ENCODE data around the gene APOC4.
A peak's percentile ranks its signal among the peaks of the same experiment; 100 is the strongest.
"Not testable (repeated sequence)": the region's sequence is repeated elsewhere in the genome, so short reads cannot be mapped to it uniquely, and the experiment has no call there.

APOC4 gene

GRCh38 chr19:44958090-44958489 is 16.1 kb downstream of the APOC4 start:
- no peak for DNase-seq (ENCODE audit: low read depth in 2 of 2)

GRCh38 chr19:44959691-44960090 is 17.7 kb downstream of the APOC4 start:
- no peak for DNase-seq (ENCODE audit: low read depth in 2 of 2)

- DNase-seq (ENCODE audit: low read depth in 2 of 2), result no peak
Measured at GRCh38 chr19:44960906-44961728, 19.1 kb downstream of the APOC4 start.

- DNase-seq (ENCODE audit: low read depth in 2 of 2), result no peak
Measured at GRCh38 chr19:44961821-44962220, 19.8 kb downstream of the APOC4 start.

- no peak for DNase-seq (ENCODE audit: low read depth in 2 of 2)
Measured at GRCh38 chr19:44968118-44968517, 26.1 kb downstream of the APOC4 start.

- DNase-seq (ENCODE audit: low read depth in 2 of 2), result no peak
Measured at GRCh38 chr19:44968670-44969069, 26.6 kb downstream of the APOC4 start.

- DNase-seq (ENCODE audit: low read depth in 2 of 2), result no peak
Measured at GRCh38 chr19:44969437-44969836, 27.4 kb downstream of the APOC4 start.

GRCh38 chr19:44971451-44971850 is 29.4 kb downstream of the APOC4 start:
- DNase-seq (ENCODE audit: low read depth in 2 of 2), result not testable (repeated sequence)

- no peak for DNase-seq (ENCODE audit: low read depth in 2 of 2)
Measured at GRCh38 chr19:44972802-44973201, 30.8 kb downstream of the APOC4 start.

GRCh38 chr19:44973982-44974735 is 32.1 kb downstream of the APOC4 start:
- no peak for DNase-seq (ENCODE audit: low read depth in 2 of 2)

- DNase-seq (ENCODE audit: low read depth in 2 of 2), result no peak
Measured at GRCh38 chr19:44974857-44975256, 32.8 kb downstream of the APOC4 start.

- DNase-seq (ENCODE audit: low read depth in 2 of 2), result no peak
Measured at GRCh38 chr19:44975444-44975843, 33.4 kb downstream of the APOC4 start.

- no peak for DNase-seq (ENCODE audit: low read depth in 2 of 2)
Measured at GRCh38 chr19:44984005-44984404, 42.0 kb downstream of the APOC4 start.

GRCh38 chr19:44985445-44985844 is 43.4 kb downstream of the APOC4 start:
- DNase-seq (ENCODE audit: low read depth in 2 of 2), result no peak

GRCh38 chr19:44986389-44986788 is 44.4 kb downstream of the APOC4 start:
- DNase-seq (ENCODE audit: low read depth in 2 of 2), result no peak

- DNase-seq (ENCODE audit: low read depth in 2 of 2), result no peak
Measured at GRCh38 chr19:44987148-44987675, 45.2 kb downstream of the APOC4 start.

- DNase-seq (ENCODE audit: low read depth in 2 of 2), result no peak
Measured at GRCh38 chr19:44988273-44988672, 46.2 kb downstream of the APOC4 start.

GRCh38 chr19:44988896-44989556 is 47.0 kb downstream of the APOC4 start:
- peak in 1 of 2 experiments; percentile 8 for DNase-seq (ENCODE audit: low read depth in 2 of 2)

- no peak for DNase-seq (ENCODE audit: low read depth in 2 of 2)
Measured at GRCh38 chr19:44990459-44990858, 48.4 kb downstream of the APOC4 start.

GRCh38 chr19:44990966-44991365 is 48.9 kb downstream of the APOC4 start:
- DNase-seq (ENCODE audit: low read depth in 2 of 2), result no peak

- DNase-seq (ENCODE audit: low read depth in 2 of 2), result no peak
Measured at GRCh38 chr19:44992336-44993163, 50.5 kb downstream of the APOC4 start.

Measured in fibroblast of skin of left biceps (primary cell).